ENCODE results near the gene CPED1. TPM values are rescaled to one million over a fixed set of nuclear protein-coding genes. Genes with fewer than 3 reads are reported as not detected.

The CPED1 gene
- total RNA-seq, 1 experiment from 2014 or later, result 0.39 TPM

GRCh38 chr7:121280656-121281055, 292.1 kb downstream of the CPED1 start:
- intact Hi-C loops (cut with micrococcal nuclease; ENCODE audit: unreplicated experiment), result no loop called here
- Histone ChIP-seq H3K27me3 (ENCODE audit: control insufficient read depth, insufficient read depth, low read length) (peaks cover 2% of the 10 kb centered on the region; the same call in 1 of the 2 replicates), H3K4me1 (ENCODE audit: control insufficient read depth, insufficient read depth, low read length) (no peaks in the 10 kb centered on the region), H3K4me3 (ENCODE audit: low read depth in 2 of 2, low read length in 2 of 2) (no peak overlapping the region), H3K27ac (ENCODE audit: low read length) (no peak overlapping the region), H3K9me3 (ENCODE audit: control insufficient read depth, insufficient read depth, low read depth, low read length) (no peaks in the 10 kb centered on the region), H3K36me3 (ENCODE audit: control insufficient read depth, insufficient read depth, low read length) (no peaks in the 10 kb centered on the region)
- ATAC-seq, result no peak
- ChIA-PET POLR2A (no interaction called here), CTCF (no interaction called here)
- DNase-seq (ENCODE audit: low read depth, low spot score), result no peak
- in situ Hi-C loops (cut with HindIII; ENCODE audit: low pct_unique_long_range_greater_than_20kb, low sequenced_read_pairs), result no loop called here
- no TSS peak for BruUV-seq (replicated peaks)
- TF ChIP-seq SIN3A (IDR thresholded peaks at IDR 0.05; ENCODE audit: borderline replicate concordance, insufficient read depth, low read depth, low read length), result no peak
- TF ChIP-seq CTCF (IDR thresholded peaks at IDR 0.05), result no peak
- TF ChIP-seq REST (IDR thresholded peaks at IDR 0.05; ENCODE audit: insufficient read depth in 1 of 2, low read depth in 2 of 2, low read length in 1 of 2), result no peak
- TF ChIP-seq POLR2AphosphoS5 (IDR thresholded peaks at IDR 0.05; ENCODE audit: low read depth, low read length), result no peak
- TF ChIP-seq TCF7L2 (IDR thresholded peaks at IDR 0.05; ENCODE audit: low read depth, low read length), result no peak

- TF ChIP-seq TCF7L2 (IDR thresholded peaks at IDR 0.05; ENCODE audit: low read depth, low read length), result no peak
- no peak for TF ChIP-seq SIN3A (IDR thresholded peaks at IDR 0.05; ENCODE audit: borderline replicate concordance, insufficient read depth, low read depth, low read length)
- no peak overlapping the region for H3K27ac ChIP-seq (ENCODE audit: low read length)
- intact Hi-C loops (cut with micrococcal nuclease; ENCODE audit: unreplicated experiment) (no loop called here), in situ Hi-C loops (cut with HindIII; ENCODE audit: low pct_unique_long_range_greater_than_20kb, low sequenced_read_pairs) (no loop called here)
- H3K36me3 ChIP-seq (ENCODE audit: control insufficient read depth, insufficient read depth, low read length), result no peaks in the 10 kb centered on the region
- no peak overlapping the region for H3K4me3 ChIP-seq (ENCODE audit: low read depth in 2 of 2, low read length in 2 of 2)
- no peak for ATAC-seq
- H3K4me1 ChIP-seq (ENCODE audit: control insufficient read depth, insufficient read depth, low read length), result no peaks in the 10 kb centered on the region
- no peaks in the 10 kb centered on the region for H3K9me3 ChIP-seq (ENCODE audit: control insufficient read depth, insufficient read depth, low read depth, low read length)
- BruUV-seq (replicated peaks), result no TSS peak
- no peak for DNase-seq (ENCODE audit: low read depth, low spot score)
- H3K27me3 ChIP-seq (ENCODE audit: control insufficient read depth, insufficient read depth, low read length), result peaks cover 2% of the 10 kb centered on the region; the same call in 1 of the 2 replicates
- ChIA-PET CTCF (no interaction called here), POLR2A (no interaction called here)
Measured at GRCh38 chr7:121282129-121282528, 293.6 kb downstream of the CPED1 start.

GRCh38 chr7:121285066-121285667, 296.7 kb downstream of the CPED1 start:
- intact Hi-C loops (cut with micrococcal nuclease; ENCODE audit: unreplicated experiment), result no loop called here
- POLR2A ChIA-PET, result no interaction called here
- ATAC-seq (no peak), DNase-seq (ENCODE audit: low read depth, low spot score) (no peak)
- no TSS peak for BruUV-seq (replicated peaks)
- no peaks in the 10 kb centered on the region for H3K36me3 ChIP-seq (ENCODE audit: control insufficient read depth, insufficient read depth, low read length)
- H3K4me1 ChIP-seq (ENCODE audit: control insufficient read depth, insufficient read depth, low read length), result no peaks in the 10 kb centered on the region
- H3K27ac ChIP-seq (ENCODE audit: low read length), result no peak overlapping the region
- no peaks in the 10 kb centered on the region for H3K27me3 ChIP-seq (ENCODE audit: control insufficient read depth, insufficient read depth, low read length)
- in situ Hi-C loops (cut with HindIII; ENCODE audit: low pct_unique_long_range_greater_than_20kb, low sequenced_read_pairs), result no loop called here
- no peak overlapping the region for H3K4me3 ChIP-seq (ENCODE audit: low read depth in 2 of 2, low read length in 2 of 2)
- H3K9me3 ChIP-seq (ENCODE audit: control insufficient read depth, insufficient read depth, low read depth, low read length), result no peaks in the 10 kb centered on the region
- CTCF ChIA-PET, result no interaction called here
- TF ChIP-seq TCF7L2 (IDR thresholded peaks at IDR 0.05; ENCODE audit: low read depth, low read length) (no peak), CTCF (IDR thresholded peaks at IDR 0.05) (no peak), REST (IDR thresholded peaks at IDR 0.05; ENCODE audit: insufficient read depth in 1 of 2, low read depth in 2 of 2, low read length in 1 of 2) (no peak), POLR2AphosphoS5 (IDR thresholded peaks at IDR 0.05; ENCODE audit: low read depth, low read length) (no peak), SIN3A (IDR thresholded peaks at IDR 0.05; ENCODE audit: borderline replicate concordance, insufficient read depth, low read depth, low read length) (no peak)
